ENCODE data around the gene LARGE1.

The LARGE1 gene

GRCh38 chr22:33920197-33920540 lies at the start of gene LARGE1:
Gene LARGE1 (minus strand): TSS chr22:33920476.
- DNase-seq, result peak in 15 of 56 donors; percentile 5 to 45 (median 22)

GRCh38 chr22:33969045-33969444 lies 48.8 kb upstream of the LARGE1 start:
- no peak for DNase-seq

GRCh38 chr22:33964121-33964520 lies 43.8 kb upstream of the LARGE1 start:
- no peak for DNase-seq

GRCh38 chr22:33962409-33962808 lies 42.1 kb upstream of the LARGE1 start:
- no peak for DNase-seq

GRCh38 chr22:33958741-33959140 lies 38.5 kb upstream of the LARGE1 start:
- DNase-seq, result no peak

- no peak for DNase-seq
These were observed 36.8 kb upstream of the LARGE1 start for GRCh38 chr22:33957086-33957485.

- no peak for DNase-seq
These were observed 32.5 kb upstream of the LARGE1 start for GRCh38 chr22:33952776-33953175.

GRCh38 chr22:33940741-33941140 lies 20.5 kb upstream of the LARGE1 start:
- DNase-seq, result no peak

- no peak for DNase-seq
These were observed 12.7 kb upstream of the LARGE1 start for GRCh38 chr22:33932997-33933396.

- no peak for DNase-seq
These were observed 11.1 kb upstream of the LARGE1 start for GRCh38 chr22:33931406-33931805.

GRCh38 chr22:33927752-33928151 lies 7.5 kb upstream of the LARGE1 start:
- no peak for DNase-seq

GRCh38 chr22:33925194-33925593 lies 4.9 kb upstream of the LARGE1 start:
- DNase-seq, result no peak

- peak in 38 of 56 donors; percentile 1 to 80 (median 28) for DNase-seq
These were observed 3.5 kb upstream of the LARGE1 start for GRCh38 chr22:33923660-33924246.

GRCh38 chr22:33923033-33923432 lies 2.8 kb upstream of the LARGE1 start:
- no peak for DNase-seq

- peak in 27 of 56 donors; percentile 14 to 48 (median 32) for DNase-seq
These were observed 2.0 kb upstream of the LARGE1 start for GRCh38 chr22:33922349-33922681.

- peak in 48 of 56 donors; percentile 20 to 80 (median 56) for DNase-seq
These were observed 1.5 kb upstream of the LARGE1 start for GRCh38 chr22:33921525-33922348.

- peak; percentile 73 to 99 (median 97) for DNase-seq
These were observed 750 bp upstream of the LARGE1 start for GRCh38 chr22:33920927-33921524.

- peak in 30 of 56 donors; percentile 1 to 54 (median 22) for DNase-seq
These were observed 682 bp downstream of the LARGE1 start for GRCh38 chr22:33919391-33920196.

- peak in 10 of 56 donors; percentile 2 to 29 (median 11) for DNase-seq
These were observed 1.5 kb downstream of the LARGE1 start for GRCh38 chr22:33918676-33919365.

GRCh38 chr22:33917744-33918406 lies 2.4 kb downstream of the LARGE1 start:
- DNase-seq, result peak in 2 of 56 donors; percentile 6 to 17

GRCh38 chr22:33914699-33915098 lies 5.6 kb downstream of the LARGE1 start:
- DNase-seq, result no peak

All from nucleus accumbens (tissue), 56 donors.